Measurements from ENCODE around the gene NR3C1. TPM values are rescaled to one million over a fixed set of nuclear protein-coding genes. Genes with fewer than 3 reads are reported as not detected.
"Not testable (repeated sequence)": the region's sequence is repeated elsewhere in the genome, so short reads cannot be mapped to it uniquely, and the experiment has no call there.

The NR3C1 gene
- total and polyA plus RNA-seq, 8 donors, result 6.5 to 42.2 (median 27.1) TPM

DNA sequence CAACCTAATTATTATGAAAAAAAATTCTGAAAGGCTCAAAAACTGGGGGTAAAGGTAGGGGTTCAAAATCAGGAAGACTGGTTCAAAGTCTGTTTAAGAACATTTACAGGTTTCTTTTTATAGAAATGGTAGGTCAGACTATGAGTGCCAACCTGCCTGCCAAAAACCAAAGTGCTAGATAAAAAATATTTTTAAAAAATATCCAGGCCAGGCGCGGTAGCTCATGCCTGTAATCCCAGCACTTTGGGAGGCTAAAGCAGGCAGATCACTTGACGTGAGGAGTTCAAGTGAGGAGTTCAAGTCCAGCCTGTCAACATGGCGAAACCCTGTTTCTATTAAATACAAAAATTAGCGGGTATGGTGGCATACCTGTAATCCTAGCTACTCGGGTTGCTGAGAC is 67.0 kb downstream of the NR3C1 start:
- WGBS, 2 donors, result 86 to 87% methylated on average over 6 of the region's 6 CpGs
- TF ChIP-seq, protein P1, sequence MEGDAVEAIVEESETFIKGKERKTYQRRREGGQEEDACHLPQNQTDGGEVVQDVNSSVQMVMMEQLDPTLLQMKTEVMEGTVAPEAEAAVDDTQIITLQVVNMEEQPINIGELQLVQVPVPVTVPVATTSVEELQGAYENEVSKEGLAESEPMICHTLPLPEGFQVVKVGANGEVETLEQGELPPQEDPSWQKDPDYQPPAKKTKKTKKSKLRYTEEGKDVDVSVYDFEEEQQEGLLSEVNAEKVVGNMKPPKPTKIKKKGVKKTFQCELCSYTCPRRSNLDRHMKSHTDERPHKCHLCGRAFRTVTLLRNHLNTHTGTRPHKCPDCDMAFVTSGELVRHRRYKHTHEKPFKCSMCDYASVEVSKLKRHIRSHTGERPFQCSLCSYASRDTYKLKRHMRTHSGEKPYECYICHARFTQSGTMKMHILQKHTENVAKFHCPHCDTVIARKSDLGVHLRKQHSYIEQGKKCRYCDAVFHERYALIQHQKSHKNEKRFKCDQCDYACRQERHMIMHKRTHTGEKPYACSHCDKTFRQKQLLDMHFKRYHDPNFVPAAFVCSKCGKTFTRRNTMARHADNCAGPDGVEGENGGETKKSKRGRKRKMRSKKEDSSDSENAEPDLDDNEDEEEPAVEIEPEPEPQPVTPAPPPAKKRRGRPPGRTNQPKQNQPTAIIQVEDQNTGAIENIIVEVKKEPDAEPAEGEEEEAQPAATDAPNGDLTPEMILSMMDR (IDR thresholded peaks at IDR 0.05), result no peak
- peaks cover 0 to 17% (median 3%) of the 10 kb centered on the region in 3 donors for H3K4me1 ChIP-seq
- no peaks in the 10 kb centered on the region for H3K9me3 ChIP-seq
- no peak overlapping the region for H3K4me3 ChIP-seq
- no peak for ATAC-seq
- FAIRE-seq, result no peak
- intact Hi-C loops (cut with DNase I), result no loop called here
- DNase-seq, result no peak
- H3K27ac ChIP-seq, result no peak overlapping the region
- H3K27me3 ChIP-seq, result no peaks in the 10 kb centered on the region
- peaks cover 0 to 5% (median 0%) of the 10 kb centered on the region in 3 donors for H3K36me3 ChIP-seq

DNA sequence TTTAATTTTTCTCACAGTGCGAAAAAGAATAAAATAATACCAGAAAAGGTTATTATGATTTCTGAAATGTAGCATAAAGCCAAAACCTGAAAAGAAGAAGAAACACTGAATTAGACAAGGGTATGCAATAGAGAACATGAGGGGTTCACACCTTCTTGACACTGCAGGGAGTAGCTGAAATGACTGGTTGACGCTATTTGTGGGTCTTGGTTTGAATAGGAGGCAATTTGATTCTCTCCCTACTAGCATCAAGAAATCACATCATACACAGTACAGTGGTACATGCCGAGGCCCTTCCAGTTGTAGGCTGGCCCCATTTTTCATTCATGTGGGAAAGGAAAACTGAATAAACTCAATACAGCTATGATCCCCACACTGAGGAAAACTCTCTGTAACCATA is 68.6 kb downstream of the NR3C1 start:
- Histone ChIP-seq H3K36me3 (peaks cover 0 to 5% (median 0%) of the 10 kb centered on the region in 3 donors), H3K27ac (no peak overlapping the region), H3K9me3 (no peaks in the 10 kb centered on the region), H3K4me3 (no peak overlapping the region), H3K27me3 (no peaks in the 10 kb centered on the region), H3K4me1 (peaks cover 0 to 17% (median 3%) of the 10 kb centered on the region in 3 donors)
- ATAC-seq, result no peak
- TF ChIP-seq, protein P1 (IDR thresholded peaks at IDR 0.05), result no peak
- 95 to 96% methylated on average over 3 of the region's 3 CpGs for WGBS, 2 donors
- intact Hi-C loops (cut with DNase I), result no loop called here
- no peak for DNase-seq
- FAIRE-seq, result no peak

DNA sequence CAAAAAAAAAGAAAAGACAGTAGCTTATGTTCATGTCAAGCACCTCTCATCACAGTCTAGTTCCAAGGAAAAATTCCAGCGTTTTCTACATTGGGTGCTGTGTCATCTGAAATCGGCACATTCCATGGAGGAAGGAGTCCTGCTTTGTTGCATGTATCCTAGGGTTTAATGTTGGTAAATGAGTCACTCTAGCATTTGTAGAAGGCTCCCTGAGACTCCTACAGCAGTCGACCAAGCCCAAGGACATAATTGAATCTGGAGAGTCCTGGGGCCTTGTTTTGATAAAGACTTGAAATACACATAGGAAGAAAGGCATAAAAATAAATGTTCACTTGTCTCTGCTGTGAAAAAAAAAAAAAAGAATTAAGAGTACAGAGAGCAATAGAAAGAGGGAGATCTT is 69.1 kb downstream of the NR3C1 start:
- ATAC-seq; H3K4me3 ChIP-seq; H3K27ac ChIP-seq; H3K36me3 ChIP-seq; H3K27me3 ChIP-seq; DNase-seq; H3K9me3 ChIP-seq; FAIRE-seq; intact Hi-C loops (cut with DNase I): not testable (repeated sequence)
- 74 to 76% methylated on average over 3 of the region's 3 CpGs for WGBS, 2 donors
- H3K4me1 ChIP-seq, result peaks cover 0 to 16% (median 3%) of the 10 kb centered on the region in 3 donors

DNA sequence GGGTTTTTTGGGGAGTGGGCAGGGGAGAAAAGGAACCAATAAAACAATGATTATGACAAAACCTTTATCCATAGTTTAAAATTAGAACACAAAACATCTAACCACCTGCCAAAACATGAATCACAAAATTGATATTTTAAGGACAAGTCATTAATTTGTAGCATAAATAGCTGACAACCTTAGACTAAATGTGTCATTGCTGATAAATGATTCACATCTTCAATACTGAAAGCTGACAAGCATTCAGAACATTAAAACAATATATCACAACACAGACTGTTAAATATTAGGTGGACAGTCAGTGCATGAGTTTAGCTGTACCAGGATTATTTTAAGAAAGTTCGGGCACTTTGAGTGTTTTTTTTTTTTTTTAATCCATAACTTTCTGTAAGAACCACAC is 71.5 kb downstream of the NR3C1 start:
- intact Hi-C loops (cut with DNase I), result no loop called here
- Histone ChIP-seq H3K36me3 (peaks cover 0 to 5% (median 0%) of the 10 kb centered on the region in 3 donors), H3K27me3 (no peaks in the 10 kb centered on the region), H3K4me1 (no peaks in the 10 kb centered on the region), H3K9me3 (no peaks in the 10 kb centered on the region), H3K27ac (no peak overlapping the region), H3K4me3 (no peak overlapping the region)
- DNase-seq (no peak), FAIRE-seq (no peak), ATAC-seq (no peak)
- TF ChIP-seq, protein P1 (IDR thresholded peaks at IDR 0.05), result no peak
- WGBS, 2 donors, result 98 to 100% methylated on average over 1 of the region's 1 CpG

DNA sequence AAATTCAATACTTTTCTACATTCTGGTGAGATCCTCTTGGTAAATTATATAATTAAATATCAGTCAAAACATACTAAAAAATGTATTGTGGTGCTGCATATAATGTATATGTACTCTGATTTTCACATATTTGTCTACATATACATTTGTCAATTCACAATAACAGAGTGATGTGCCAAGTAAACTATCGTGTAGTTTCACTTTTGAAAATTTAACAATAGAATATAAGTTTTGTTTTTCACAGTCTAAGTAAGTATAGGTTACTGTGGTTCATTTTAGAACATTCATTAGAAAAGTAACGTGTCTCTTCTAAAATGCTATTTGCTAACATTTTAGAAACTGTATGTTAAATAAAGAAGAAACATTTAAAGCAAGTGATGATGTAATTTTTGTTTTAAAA is 73.6 kb downstream of the NR3C1 start:
- 84% methylated on average over 2 of the region's 2 CpGs for WGBS, 2 donors
- intact Hi-C loops (cut with DNase I), result no loop called here
- TF ChIP-seq, protein P1 (IDR thresholded peaks at IDR 0.05), result no peak
- ATAC-seq (no peak), FAIRE-seq (no peak), DNase-seq (no peak)
- H3K4me3 ChIP-seq, result no peak overlapping the region
- no peaks in the 10 kb centered on the region for H3K4me1 ChIP-seq
- peaks cover 0 to 5% (median 0%) of the 10 kb centered on the region in 3 donors for H3K36me3 ChIP-seq
- no peak overlapping the region for H3K27ac ChIP-seq
- H3K27me3 ChIP-seq, result no peaks in the 10 kb centered on the region
- no peaks in the 10 kb centered on the region for H3K9me3 ChIP-seq
